SU-DHL-6 (cell line): ENCODE measurements around the gene DDX43.

Experiments used
- CTCF ChIP-seq: fragments of 200-600 bp; sonication (generic); IDR thresholded peaks from one replicate; pipeline ENCODE4 v1.5.1; 2017; ENCODE audit warnings: antibody characterized with exemption, mild to moderate bottlenecking, low read length, moderate library complexity; ENCODE audit not compliant: insufficient read depth, poor library complexity, severe bottlenecking
- EZH2phosphoT487 ChIP-seq: fragments of 200-600 bp; sonication (generic), shearing (Covaris generic); conservative IDR thresholded peaks from 2 replicates; pipeline ENCODE4 v1.6.1; 2018; ENCODE audit warnings: mild to moderate bottlenecking, antibody characterized with exemption, low read length, moderate library complexity, mixed read lengths

- TF ChIP-seq CTCF (no peak), EZH2phosphoT487 (no peak)
Measured at GRCh38 chr6:73461537-73462350, 67.1 kb downstream of the DDX43 start, which contains the start of gene MTO1.
